HG02870 (cell line): ENCODE data around the gene FAM89A.
"Not testable (repeated sequence)": the region's sequence is repeated elsewhere in the genome, so short reads cannot be mapped to it uniquely, and the experiment has no call there.

ENCODE experiments used
- ATAC-seq: cut with Tn5 transposase; IDR thresholded peaks from one replicate; pipeline ENCODE4 v1.9.1; 2021; ENCODE audit warnings: mild to moderate bottlenecking, moderate library complexity; ENCODE audit not compliant: unreplicated experiment

FAM89A gene

GRCh38 chr1:231036416-231036815 is 3.6 kb downstream of the FAM89A start:
- no peak for ATAC-seq

DNA sequence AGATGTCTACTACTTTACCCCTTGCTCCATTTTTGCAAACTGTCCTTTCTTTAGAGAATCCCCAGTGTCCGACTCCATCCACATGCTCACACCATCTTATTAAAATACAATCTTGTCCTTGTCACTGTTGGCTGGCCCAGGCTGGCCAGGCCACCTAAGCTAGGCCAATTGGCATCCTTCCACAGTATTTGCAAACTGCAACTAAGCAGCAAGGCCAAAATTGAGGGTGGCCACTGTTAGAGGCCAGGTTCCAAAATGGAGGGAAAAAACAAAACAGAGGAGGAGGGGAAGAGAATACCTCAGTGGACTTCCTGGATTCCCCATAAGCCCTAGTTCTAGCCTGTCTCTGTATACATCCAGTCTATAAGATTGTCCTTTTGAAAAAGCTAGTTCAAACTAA is 4.3 kb downstream of the FAM89A start:
- ATAC-seq, result no peak

DNA sequence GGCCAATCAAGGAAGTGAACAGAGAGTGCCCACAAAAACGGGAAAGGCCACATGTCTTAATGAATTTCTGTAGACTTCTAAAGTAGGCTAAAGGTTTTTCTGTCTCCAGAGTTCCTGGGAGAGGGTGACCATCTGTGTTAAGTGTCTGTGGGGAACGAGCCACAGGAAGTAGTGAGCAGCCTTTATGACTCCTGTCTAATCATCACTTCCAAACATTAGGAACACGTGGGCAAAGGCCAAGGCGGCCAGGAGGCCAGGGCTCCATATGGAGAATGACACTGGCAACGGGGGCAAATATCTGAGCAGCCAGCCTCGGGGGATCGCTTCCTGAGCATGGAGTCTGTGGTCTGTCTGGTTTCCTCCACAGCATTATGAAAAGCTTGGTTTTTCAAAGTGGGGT is 7.1 kb downstream of the FAM89A start:
- ATAC-seq, result no peak

DNA sequence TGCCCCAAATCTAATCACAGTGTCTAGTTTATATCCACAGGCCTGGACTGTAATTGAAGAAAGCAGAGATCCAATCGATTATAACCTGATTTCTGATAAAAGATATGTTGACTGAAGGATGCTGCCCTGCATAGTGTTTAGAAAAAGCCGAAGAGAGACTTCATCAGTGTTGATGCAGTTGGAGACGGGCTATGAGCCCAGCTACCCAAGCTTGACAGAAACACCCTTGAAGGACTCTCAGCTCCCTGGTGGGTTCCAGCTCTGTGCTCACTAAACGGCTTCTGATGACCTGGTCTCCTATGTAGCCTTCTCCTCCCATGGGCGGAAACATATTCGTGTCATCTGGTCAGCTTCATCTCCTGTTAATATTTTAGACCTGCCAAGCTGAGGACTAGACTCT is 10.2 kb downstream of the FAM89A start:
- no peak for ATAC-seq

DNA sequence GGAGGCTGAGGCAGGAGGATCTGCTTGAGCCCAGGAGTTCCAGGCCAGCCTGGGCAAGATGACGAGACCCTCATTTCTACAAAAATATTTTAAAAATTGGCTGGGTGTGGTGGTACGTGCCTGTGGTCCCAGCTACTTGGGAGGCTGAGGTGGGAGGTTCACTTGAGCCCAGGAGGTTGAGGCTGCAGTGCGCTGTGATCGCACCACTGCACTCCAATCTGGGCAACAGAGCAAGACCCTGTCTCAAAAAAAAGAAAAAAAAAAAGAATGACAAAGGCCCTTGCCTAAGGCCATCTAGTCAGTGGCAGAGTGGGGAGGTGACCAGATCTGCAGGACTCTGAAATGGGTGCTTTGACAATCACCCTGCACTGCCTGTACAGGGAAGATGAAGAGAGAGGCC is 10.8 kb downstream of the FAM89A start:
- ATAC-seq, result not testable (repeated sequence)

DNA sequence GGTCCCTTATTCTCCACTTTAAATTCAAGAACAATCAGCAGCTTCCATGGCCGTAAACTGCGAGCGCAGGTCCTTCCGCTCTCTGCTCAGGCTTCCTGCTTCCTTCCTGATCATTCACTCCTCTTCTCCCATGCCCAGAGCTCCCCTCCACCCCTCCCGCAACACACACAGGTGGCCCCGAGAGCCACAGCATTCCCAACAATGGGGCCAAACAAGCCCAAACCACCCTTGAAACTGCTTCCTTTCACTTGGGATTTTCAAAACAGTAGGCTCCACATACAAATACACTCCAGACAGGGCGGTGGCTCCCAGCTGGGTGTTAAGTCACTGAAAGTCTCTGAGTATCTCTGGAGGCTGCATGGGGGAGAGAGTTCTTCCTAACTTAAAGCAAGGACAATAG is 11.4 kb downstream of the FAM89A start:
- no peak for ATAC-seq

GRCh38 chr1:231027971-231028370 is 12.1 kb downstream of the FAM89A start:
- ATAC-seq, result no peak

DNA sequence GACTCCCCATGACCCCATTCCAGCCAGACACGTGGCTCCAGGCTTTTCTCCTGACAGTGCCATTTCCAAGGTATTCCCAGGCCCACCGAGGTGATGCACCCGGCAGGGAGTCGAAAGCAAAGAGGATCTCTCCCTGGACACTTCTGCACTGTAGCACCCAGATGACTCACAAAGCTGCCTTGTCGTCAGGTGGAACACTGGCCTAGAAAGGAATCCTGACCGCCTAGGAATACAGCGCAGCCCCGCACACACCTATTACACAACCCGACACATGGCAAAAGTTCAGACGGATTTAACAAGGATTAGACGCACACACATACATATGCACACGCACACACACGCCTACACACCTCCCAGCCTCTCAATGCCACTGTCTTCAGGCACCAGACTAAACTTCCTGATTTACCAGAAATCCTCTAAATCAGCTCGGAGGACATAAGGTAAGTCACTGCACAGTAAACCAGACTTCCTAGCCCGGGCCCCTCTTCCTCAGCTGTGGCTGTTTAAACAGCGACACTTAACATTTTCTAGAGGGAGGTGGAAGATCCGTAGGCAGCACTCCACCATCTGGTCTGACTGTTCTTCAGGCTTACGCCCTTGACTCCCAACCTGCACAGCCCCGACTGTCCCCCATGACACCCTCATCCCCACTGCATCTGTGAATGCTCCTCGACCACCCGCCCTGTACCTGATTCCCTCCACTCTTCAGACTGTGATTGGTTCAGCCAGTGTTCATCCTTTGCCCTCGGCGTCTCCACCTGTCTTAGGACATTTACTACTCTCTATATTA is 12.7 kb downstream of the FAM89A start:
- ATAC-seq, result no peak

DNA sequence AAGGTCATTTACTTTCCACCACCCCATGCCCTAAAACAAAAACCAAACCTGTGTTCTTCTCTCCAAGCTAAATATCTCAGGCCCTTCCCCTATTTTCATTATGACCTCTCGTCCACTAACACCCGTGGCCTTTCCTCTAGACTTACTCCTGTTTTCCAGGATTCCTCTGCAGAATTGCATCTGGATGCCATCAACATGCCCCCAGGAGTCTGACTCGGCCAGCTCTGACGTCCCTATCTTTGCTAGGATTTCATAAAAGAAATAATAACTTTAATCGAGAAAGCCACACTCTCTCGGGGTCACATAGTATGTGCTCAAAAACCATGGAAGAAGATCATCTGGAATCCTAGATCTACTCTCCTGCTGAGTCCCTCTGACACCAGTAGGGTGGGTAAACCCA is 13.5 kb downstream of the FAM89A start:
- no peak for ATAC-seq

- no peak for ATAC-seq
Observed at GRCh38 chr1:231023150-231023549, 16.9 kb downstream of the FAM89A start.

GRCh38 chr1:231022543-231022942 is 17.5 kb downstream of the FAM89A start:
- ATAC-seq, result not testable (repeated sequence)

DNA sequence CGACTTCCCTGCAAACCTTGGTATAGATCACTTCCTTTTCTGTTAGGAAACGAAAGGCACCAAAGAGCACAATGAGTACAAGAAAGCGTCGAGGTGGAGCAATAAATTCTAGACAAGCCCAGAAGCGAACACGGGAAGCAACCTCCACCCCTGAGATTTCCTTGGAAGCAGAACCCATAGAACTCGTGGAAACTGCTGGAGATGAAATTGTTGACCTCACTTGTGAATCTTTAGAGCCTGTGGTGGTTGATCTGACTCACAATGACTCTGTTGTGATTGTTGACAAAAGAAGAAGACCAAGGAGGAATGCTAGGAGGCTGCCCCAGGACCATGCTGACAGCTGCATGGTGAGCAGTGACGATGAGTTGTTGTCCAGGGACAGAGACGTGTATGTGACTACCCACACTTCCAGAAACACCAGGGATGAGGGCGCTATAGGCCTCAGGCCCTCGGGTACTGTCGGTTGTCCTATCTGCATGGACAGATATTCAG is 18.5 kb downstream of the FAM89A start:
- ATAC-seq, result no peak

GRCh38 chr1:231020816-231021215 is 19.2 kb downstream of the FAM89A start:
- ATAC-seq, result no peak

GRCh38 chr1:231020139-231020601 is 19.9 kb downstream of the FAM89A start:
- ATAC-seq, result no peak

DNA sequence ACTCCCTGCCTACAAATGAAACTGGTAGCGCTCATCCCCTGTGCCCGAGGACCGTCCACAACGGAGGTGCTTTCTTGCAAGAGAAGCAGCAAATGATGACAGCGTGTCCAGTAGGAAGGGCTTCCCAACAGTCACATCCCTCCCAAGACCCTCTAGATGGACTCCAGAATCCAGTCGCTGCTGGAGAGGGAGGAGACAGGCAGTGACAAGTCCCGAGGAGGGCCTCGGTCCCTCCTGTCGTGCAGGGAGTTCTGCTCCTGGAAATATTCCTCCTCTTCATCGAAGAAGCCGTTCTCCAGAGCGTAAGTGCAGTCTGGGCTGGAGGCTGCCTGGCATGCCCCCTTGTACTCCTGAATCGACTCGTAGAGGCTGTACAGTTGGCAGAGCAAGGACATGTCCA is 20.3 kb downstream of the FAM89A start:
- no peak for ATAC-seq

GRCh38 chr1:231016966-231017365 is 23.1 kb downstream of the FAM89A start:
- ATAC-seq, result no peak

GRCh38 chr1:231016234-231016633 is 23.8 kb downstream of the FAM89A start:
- no peak for ATAC-seq

DNA sequence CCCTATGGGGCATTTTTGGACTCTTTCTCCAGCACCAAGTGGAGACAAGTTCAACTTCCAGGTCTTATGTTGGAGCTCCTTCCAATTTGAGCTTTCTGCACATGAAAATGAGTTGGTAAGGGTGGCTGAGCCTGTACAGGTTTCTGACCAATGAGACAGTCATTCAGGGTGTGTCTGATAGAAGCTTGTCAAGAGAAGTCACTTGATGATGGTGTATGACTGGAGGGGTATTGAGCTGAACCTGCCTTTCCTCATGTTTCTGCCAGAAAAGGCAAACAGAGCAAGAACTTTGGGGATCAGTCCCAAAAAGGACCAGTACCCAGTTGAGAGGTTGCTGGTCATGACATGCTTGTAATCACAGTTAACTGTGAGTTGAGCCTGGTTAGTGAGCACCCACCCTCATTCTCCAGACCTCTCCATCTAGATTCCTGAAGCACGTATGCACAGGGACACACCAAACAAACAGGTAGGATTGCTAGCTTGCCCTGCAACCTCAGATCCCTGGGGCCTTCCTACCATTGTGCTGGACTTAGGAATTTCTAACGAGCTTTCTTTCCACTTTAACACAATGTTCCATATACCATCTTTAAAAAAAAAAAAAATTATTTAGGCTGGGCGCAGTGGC is 26.6 kb downstream of the FAM89A start:
- no peak for ATAC-seq

DNA sequence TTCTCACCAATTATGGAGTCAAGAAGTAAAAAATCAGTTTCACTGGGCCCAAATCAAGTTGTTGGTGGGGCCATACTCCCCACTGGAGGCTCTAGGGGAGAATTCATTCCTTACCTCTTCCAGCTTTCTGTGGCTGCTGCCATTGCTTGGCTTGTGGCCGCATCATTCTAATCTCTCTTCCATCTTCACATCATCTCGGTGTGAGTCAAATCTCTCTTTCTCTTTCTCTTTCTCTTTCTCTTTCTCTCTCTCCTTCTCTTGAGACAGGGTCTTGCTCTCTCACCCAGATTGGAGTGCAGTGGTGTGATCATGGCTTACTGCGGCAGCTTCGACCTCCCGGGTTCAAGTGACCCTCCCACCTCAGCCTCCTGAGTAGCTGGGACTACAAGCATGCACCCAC is 28.1 kb downstream of the FAM89A start:
- no peak for ATAC-seq

GRCh38 chr1:231011360-231011759 is 28.7 kb downstream of the FAM89A start:
- ATAC-seq, result no peak

GRCh38 chr1:231007535-231007934 is 32.5 kb downstream of the FAM89A start:
- not testable (repeated sequence) for ATAC-seq

- ATAC-seq, result no peak
Observed at GRCh38 chr1:231001892-231002291, 38.2 kb downstream of the FAM89A start.
